A549 (cell line): Measurements from ENCODE around the gene SYCP2. TPM values are rescaled to one million over a fixed set of nuclear protein-coding genes. Genes with fewer than 3 reads are reported as not detected.

ENCODE experiments used
- ATAC-seq, 2 experiments: fragments of 200-7000 bp in 1 of 2; fragments of >200 bp in 1 of 2; cut with Nextera tagmentation in 1 of 2; cut with Tn5 transposase in 1 of 2; 3 replicates each; pipeline versions ENCODE4 v1.8.0 to v1.9.1; 2018 to 2020; ENCODE audit warnings: mild to moderate bottlenecking in 1 of 2, moderate library complexity in 1 of 2
- CTCF ChIA-PET: fragments of 300-600 bp; sonication (Branson Sonifier 250); formaldehyde crosslinking; extraction: SDS; loops from one replicate; lab custom pipeline; 2021; ENCODE audit warnings: antibody characterized with exemption, inconsistent platforms; lab: Yijun Ruan, JAX
- POLR2A ChIA-PET: fragments of 350-600 bp; formaldehyde crosslinking; extraction: SDS; loops from one replicate; lab custom pipeline; 2021; ENCODE audit warnings: antibody characterized with exemption, inconsistent platforms; lab: Yijun Ruan, JAX
- DNase-seq, 2 experiments: peaks; one replicate each; pipeline versions ENCODE4 v3.0.0 to v3.0.0-alpha.2; 2011 to 2016; ENCODE audit warnings: low read depth in 1 of 2, low spot score in 1 of 2
- FAIRE-seq: peaks from 2 replicates; lab custom pipeline; 2011; peaks lifted over from hg19 to GRCh38; lab: Jason Lieb, UNC
- H3K27ac ChIP-seq, 2 experiments: fragments of >200 bp; sonication (Bioruptor Twin); formaldehyde crosslinking; 3 replicates each; pipeline ENCODE4 v1.5.1; 2016 to 2017
- H3K4me1 ChIP-seq: fragments of >200 bp; sonication (Bioruptor Twin); formaldehyde crosslinking; 3 replicates; pipeline ENCODE4 v1.6.1; 2016
- H3K4me2 ChIP-seq: fragments of >200 bp; sonication (Bioruptor Twin); formaldehyde crosslinking; 3 replicates; pipeline ENCODE4 v1.6.1; 2016
- H3K4me3 ChIP-seq: fragments of >200 bp; sonication (Bioruptor Twin); formaldehyde crosslinking; 3 replicates; pipeline ENCODE4 v1.5.1; 2016
- H3K9me3 ChIP-seq: fragments of >200 bp; sonication (Bioruptor Twin); formaldehyde crosslinking; 3 replicates; pipeline ENCODE4 v1.6.1; 2016
- CBX2 ChIP-seq: fragments of 200-600 bp; sonication (generic); IDR thresholded peaks from 2 replicates; pipeline ENCODE4 v1.6.1; 2016; ENCODE audit warnings: low read depth, mild to moderate bottlenecking, borderline replicate concordance
- CHD4 ChIP-seq: fragments of 200-600 bp; sonication (generic); IDR thresholded peaks from 2 replicates; pipeline ENCODE4 v1.6.1; 2016; ENCODE audit warnings: antibody characterized with exemption, mild to moderate bottlenecking, borderline replicate concordance
- EP300 ChIP-seq, 2 experiments: fragments of >200 bp; sonication (Bioruptor Twin); formaldehyde crosslinking; IDR thresholded peaks; 2 replicates in 1 of 2; 3 replicates in 1 of 2; pipeline ENCODE4 v1.6.1; 2016 to 2017
- ESRRA ChIP-seq: fragments of 150-350 bp; IDR thresholded peaks from 2 replicates; pipeline ENCODE4 v1.6.1; 2014; ENCODE audit warnings: mild to moderate bottlenecking, low read length, borderline replicate concordance
- GATA3 ChIP-seq: IDR thresholded peaks from 2 replicates; pipeline ENCODE4 v1.6.1; 2012; ENCODE audit warnings: borderline replicate concordance
- HOXB13 ChIP-seq: fragments of 250-450 bp; sonication (Bioruptor Pico); IDR thresholded peaks from 2 replicates; pipeline ENCODE4 v1.5.0; 2020; ENCODE audit warnings: low read depth, mild to moderate bottlenecking, moderate library complexity
- HOXB5 ChIP-seq: fragments of 250-450 bp; sonication (Bioruptor Pico); IDR thresholded peaks from 2 replicates; pipeline ENCODE4 v1.5.0; 2020; ENCODE audit warnings: mild to moderate bottlenecking, moderate library complexity
- MAFK ChIP-seq: fragments of 450-650 bp; IDR thresholded peaks from 2 replicates; pipeline ENCODE4 v1.6.1; 2014; ENCODE audit not compliant: partially characterized antibody
- MYC ChIP-seq: IDR thresholded peaks from 2 replicates; pipeline ENCODE4 v1.6.1; 2012; ENCODE audit warnings: mild to moderate bottlenecking, inconsistent platforms, low read length, improper control_type of control experiment, borderline replicate concordance
- POLR2AphosphoS2 ChIP-seq: conservative IDR thresholded peaks from 2 replicates; pipeline ENCODE4 v1.6.1; 2012; ENCODE audit warnings: low read length, improper control_type of control experiment, inconsistent platforms
- SMC3 ChIP-seq: fragments of >200 bp; sonication (Bioruptor Twin); formaldehyde crosslinking; IDR thresholded peaks from 3 replicates; pipeline ENCODE4 v1.6.1; 2018; ENCODE audit warnings: inconsistent platforms
- SREBF2 ChIP-seq: fragments of 450-650 bp; IDR thresholded peaks from 2 replicates; pipeline ENCODE4 v1.6.1; 2014; ENCODE audit warnings: mild to moderate bottlenecking, moderate library complexity
- TFCP2L1 ChIP-seq: fragments of 250-450 bp; sonication (Bioruptor Pico); IDR thresholded peaks from 2 replicates; pipeline ENCODE4 v1.5.0; 2021; ENCODE audit warnings: mild to moderate bottlenecking
- TP53 ChIP-seq: fragments of 250-450 bp; sonication (Bioruptor Pico); IDR thresholded peaks from 2 replicates; pipeline ENCODE4 v1.5.0; 2021; ENCODE audit warnings: mild to moderate bottlenecking, moderate library complexity
- ZNF302 ChIP-seq: fragments of 250-450 bp; sonication (Bioruptor Pico); IDR thresholded peaks from 2 replicates; pipeline ENCODE4 v1.9.0; 2021; ENCODE audit warnings: inconsistent platforms, mild to moderate bottlenecking, moderate library complexity
- WGBS: methylation state at CpG from one replicate; pipeline ENCODE4 v1.1.6; 2017; ENCODE audit errors: missing lambda C conversion rate; 5-methylcytosine and 5-hydroxymethylcytosine counted together
- polyA plus RNA-seq, 4 experiments: library from polyadenylated mRNA; depleted of rRNA in 3 of 4; stranded (reverse); fragments of >200 nt; fragmentation: RNase III in 1 of 4; extraction: RNeasy Plus Mini Kit Qiagen cat#74134 plus additional on column Dnase treatment in 1 of 4; gene quantifications; 2 replicates in 3 of 4; 3 replicates in 1 of 4; pipeline ENCODE4 v1.2.3, GENCODE V29; 2011 to 2017
- TF ChIP-seq, protein P1 (sequence below): fragments of >200 bp; sonication (Bioruptor Twin); formaldehyde crosslinking; IDR thresholded peaks from 3 replicates; pipeline ENCODE4 v1.5.1; 2016
- TF ChIP-seq, protein P2 (sequence below): fragments of 450-650 bp; IDR thresholded peaks from 2 replicates; pipeline ENCODE4 v1.6.1; 2014; ENCODE audit warnings: antibody characterized with exemption
- TF ChIP-seq, protein P3 (sequence below): fragments of >200 bp; sonication (Bioruptor Twin); formaldehyde crosslinking; IDR thresholded peaks from 2 replicates; pipeline ENCODE4 v1.6.1; 2016
- TF ChIP-seq, protein P4 (sequence below): fragments of 150-350 bp; IDR thresholded peaks from 2 replicates; pipeline ENCODE4 v1.6.1; 2014; ENCODE audit warnings: low read depth, mild to moderate bottlenecking, low read length
- TF ChIP-seq, protein P5 (sequence below): fragments of 250-450 bp; sonication (Bioruptor Pico); IDR thresholded peaks from 2 replicates; pipeline ENCODE4 v1.5.0; 2020; ENCODE audit warnings: low read depth, mild to moderate bottlenecking, moderate library complexity

SYCP2 gene
- polyA plus RNA-seq, 2 of the 4 experiments (the other 2 are of a cell fraction) = 0.52 to 2.1 TPM

DNA sequence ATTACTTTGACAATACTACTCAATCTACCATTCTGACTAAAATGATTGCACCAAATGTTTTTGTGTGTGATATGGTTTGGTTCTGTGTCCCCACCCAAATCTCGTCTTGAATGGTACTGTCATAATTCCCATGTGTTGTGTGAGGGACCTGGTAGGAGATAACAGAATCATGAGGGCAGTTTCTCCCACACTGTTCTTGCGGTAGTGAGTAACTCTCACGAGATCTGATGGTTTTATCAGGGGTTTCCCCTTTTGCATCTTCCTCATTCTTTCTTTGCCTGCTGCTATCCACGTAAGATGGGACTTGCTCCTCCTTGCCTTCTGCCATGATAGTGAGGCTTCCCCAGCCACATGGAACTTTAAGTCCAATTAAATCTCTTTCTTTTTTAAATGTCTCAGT, 20.8 kb downstream of the SYCP2 start (continued):
- TF ChIP-seq, protein P1, sequence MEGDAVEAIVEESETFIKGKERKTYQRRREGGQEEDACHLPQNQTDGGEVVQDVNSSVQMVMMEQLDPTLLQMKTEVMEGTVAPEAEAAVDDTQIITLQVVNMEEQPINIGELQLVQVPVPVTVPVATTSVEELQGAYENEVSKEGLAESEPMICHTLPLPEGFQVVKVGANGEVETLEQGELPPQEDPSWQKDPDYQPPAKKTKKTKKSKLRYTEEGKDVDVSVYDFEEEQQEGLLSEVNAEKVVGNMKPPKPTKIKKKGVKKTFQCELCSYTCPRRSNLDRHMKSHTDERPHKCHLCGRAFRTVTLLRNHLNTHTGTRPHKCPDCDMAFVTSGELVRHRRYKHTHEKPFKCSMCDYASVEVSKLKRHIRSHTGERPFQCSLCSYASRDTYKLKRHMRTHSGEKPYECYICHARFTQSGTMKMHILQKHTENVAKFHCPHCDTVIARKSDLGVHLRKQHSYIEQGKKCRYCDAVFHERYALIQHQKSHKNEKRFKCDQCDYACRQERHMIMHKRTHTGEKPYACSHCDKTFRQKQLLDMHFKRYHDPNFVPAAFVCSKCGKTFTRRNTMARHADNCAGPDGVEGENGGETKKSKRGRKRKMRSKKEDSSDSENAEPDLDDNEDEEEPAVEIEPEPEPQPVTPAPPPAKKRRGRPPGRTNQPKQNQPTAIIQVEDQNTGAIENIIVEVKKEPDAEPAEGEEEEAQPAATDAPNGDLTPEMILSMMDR = no peak
- TF ChIP-seq GATA3 = no peak
- TF ChIP-seq, all 56 proteins: peak for 0

DNA sequence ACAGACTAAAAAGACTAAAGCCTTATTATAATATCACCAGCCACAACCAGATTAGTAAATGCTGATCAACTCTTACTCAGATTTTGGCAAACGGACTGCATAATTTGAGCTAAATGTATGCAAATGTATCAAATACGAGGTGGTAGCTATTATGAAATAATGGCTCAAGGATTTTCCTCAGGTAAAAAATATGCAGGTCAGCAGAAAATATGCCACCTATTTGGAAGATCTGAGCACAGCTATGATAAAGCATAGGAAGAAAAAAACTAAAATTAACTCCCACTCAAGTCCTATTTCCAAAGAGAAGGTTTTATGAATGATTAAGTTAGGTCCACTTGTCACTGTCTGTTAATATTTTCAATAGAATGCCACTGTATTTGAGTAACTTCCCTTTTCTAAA, 22.4 kb downstream of the SYCP2 start:
- ChIA-PET CTCF (interaction anchor here (1.7 kb wide), 1 partner anchor 23 kb away, joined by 6 read pairs; the partner anchor contains the start of gene SYCP2), POLR2A (no interaction called here)
- TF ChIP-seq HOXB5 (no peak), MAFK (peak; percentile 68)
- Histone ChIP-seq H3K4me2 (no peak overlapping the region), H3K27ac (no peak overlapping the region), H3K9me3 (no peaks in the 10 kb centered on the region), H3K4me3 (no peak overlapping the region), H3K4me1 (no peaks in the 10 kb centered on the region)
- no peak for DNase-seq
- ATAC-seq = no peak
- WGBS = 74% methylated on average over 2 of the region's 2 CpGs
- no peak for FAIRE-seq

DNA sequence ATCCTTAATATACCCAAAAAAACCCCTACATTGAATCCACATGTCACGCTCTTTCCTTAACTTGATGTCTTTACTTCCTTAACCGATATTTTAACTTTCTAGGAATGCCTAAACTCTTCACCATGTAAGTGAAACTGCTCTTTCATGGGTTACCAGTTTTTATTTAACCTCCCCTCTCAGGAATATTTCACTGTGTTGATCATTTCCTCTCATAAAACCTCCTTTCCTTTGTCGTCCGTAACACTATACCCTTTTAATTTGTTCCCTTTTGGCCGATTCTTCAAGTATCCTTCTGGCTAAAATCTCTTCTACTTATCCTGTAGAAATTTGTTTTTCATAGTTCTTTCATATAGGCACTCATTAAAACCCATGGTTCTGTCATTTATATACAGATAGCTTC, 24.6 kb downstream of the SYCP2 start:
- H3K4me2 ChIP-seq = no peak overlapping the region
- FAIRE-seq = no peak
- WGBS = 76% methylated on average over 5 of the region's 5 CpGs

DNA sequence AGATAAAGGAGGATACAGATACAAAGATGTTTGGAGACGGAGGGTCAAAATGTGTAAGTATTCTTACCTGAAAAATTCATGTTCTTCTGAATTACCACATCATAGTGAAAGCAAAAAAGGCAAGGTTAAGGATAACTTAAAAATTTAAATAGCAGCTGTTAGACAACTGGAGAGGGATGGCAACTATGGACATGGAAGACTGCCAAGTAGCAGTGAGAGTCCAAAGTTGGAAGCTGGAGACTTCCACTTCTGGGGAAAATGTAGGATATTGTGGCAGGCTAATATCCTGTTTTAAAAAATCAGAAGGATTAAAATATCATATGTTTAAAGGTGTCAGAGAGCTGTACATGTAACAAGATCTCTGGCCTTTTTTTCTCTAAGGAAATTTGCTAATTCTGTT, 29.8 kb downstream of the SYCP2 start:
- Histone ChIP-seq H3K4me2 (no peak overlapping the region), H3K27ac (no peak overlapping the region), H3K9me3 (no peaks in the 10 kb centered on the region), H3K4me3 (no peak overlapping the region), H3K4me1 (no peaks in the 10 kb centered on the region)
- DNase-seq = no peak
- ATAC-seq = no peak
- FAIRE-seq = no peak
- ChIA-PET POLR2A (interaction anchor here (0.8 kb wide), 1 partner anchor 37 kb away, joined by 3 read pairs; the partner anchor contains the start of genes FAM217B and PPP1R3D), CTCF (interaction anchor here (2.5 kb wide), 1 partner anchor 31 kb away, joined by 7 read pairs; no protein-coding TSS in a partner anchor)
- WGBS = 89% methylated on average over 1 of the region's 1 CpG
- TF ChIP-seq ESRRA (no peak), CHD4 (no peak), CBX2 (no peak), ZNF302 (no peak), TFCP2L1 (no peak), SMC3 (no peak), POLR2AphosphoS2 (no peak), MYC (no peak), SREBF2 (no peak)
- TF ChIP-seq, protein P1 = no peak
- TF ChIP-seq, protein P2, sequence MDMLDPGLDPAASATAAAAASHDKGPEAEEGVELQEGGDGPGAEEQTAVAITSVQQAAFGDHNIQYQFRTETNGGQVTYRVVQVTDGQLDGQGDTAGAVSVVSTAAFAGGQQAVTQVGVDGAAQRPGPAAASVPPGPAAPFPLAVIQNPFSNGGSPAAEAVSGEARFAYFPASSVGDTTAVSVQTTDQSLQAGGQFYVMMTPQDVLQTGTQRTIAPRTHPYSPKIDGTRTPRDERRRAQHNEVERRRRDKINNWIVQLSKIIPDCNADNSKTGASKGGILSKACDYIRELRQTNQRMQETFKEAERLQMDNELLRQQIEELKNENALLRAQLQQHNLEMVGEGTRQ = no peak

More for the DNA sequence above, 24.6 kb downstream of the SYCP2 start:
- no peaks in the 10 kb centered on the region for H3K4me1 ChIP-seq
- no peaks in the 10 kb centered on the region for H3K9me3 ChIP-seq
- no peak for ATAC-seq
- CTCF ChIA-PET = no interaction called here
- DNase-seq = no peak
- TF ChIP-seq, protein P3, sequence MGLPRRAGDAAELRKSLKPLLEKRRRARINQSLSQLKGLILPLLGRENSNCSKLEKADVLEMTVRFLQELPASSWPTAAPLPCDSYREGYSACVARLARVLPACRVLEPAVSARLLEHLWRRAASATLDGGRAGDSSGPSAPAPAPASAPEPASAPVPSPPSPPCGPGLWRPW = no peak
- no peak for TF ChIP-seq CBX2
- no peak for TF ChIP-seq TP53 (CRISPR knock-in tag)
- TF ChIP-seq, protein P4, sequence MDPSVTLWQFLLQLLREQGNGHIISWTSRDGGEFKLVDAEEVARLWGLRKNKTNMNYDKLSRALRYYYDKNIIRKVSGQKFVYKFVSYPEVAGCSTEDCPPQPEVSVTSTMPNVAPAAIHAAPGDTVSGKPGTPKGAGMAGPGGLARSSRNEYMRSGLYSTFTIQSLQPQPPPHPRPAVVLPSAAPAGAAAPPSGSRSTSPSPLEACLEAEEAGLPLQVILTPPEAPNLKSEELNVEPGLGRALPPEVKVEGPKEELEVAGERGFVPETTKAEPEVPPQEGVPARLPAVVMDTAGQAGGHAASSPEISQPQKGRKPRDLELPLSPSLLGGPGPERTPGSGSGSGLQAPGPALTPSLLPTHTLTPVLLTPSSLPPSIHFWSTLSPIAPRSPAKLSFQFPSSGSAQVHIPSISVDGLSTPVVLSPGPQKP = no peak
- TF ChIP-seq, protein P5, sequence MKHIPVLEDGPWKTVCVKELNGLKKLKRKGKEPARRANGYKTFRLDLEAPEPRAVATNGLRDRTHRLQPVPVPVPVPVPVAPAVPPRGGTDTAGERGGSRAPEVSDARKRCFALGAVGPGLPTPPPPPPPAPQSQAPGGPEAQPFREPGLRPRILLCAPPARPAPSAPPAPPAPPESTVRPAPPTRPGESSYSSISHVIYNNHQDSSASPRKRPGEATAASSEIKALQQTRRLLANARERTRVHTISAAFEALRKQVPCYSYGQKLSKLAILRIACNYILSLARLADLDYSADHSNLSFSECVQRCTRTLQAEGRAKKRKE (CRISPR knock-in tag) = no peak
- no peak for TF ChIP-seq TFCP2L1
- TF ChIP-seq, protein P1 = no peak
- no peak for TF ChIP-seq GATA3
- no peak for TF ChIP-seq HOXB13 (CRISPR knock-in tag)
- TF ChIP-seq EP300 (IDR thresholded peaks at IDR 0.05) = no peak
- H3K27ac ChIP-seq = no peak overlapping the region
- POLR2A ChIA-PET = no interaction called here
- no peak overlapping the region for H3K4me3 ChIP-seq
